GM04503 (cell line): ENCODE measurements around the gene ABHD11.

ENCODE experiments used
- DNase-seq: peaks from one replicate; pipeline ENCODE4 v3.0.0-alpha.2; 2012; ENCODE audit warnings: low read depth

Gene ABHD11

DNA sequence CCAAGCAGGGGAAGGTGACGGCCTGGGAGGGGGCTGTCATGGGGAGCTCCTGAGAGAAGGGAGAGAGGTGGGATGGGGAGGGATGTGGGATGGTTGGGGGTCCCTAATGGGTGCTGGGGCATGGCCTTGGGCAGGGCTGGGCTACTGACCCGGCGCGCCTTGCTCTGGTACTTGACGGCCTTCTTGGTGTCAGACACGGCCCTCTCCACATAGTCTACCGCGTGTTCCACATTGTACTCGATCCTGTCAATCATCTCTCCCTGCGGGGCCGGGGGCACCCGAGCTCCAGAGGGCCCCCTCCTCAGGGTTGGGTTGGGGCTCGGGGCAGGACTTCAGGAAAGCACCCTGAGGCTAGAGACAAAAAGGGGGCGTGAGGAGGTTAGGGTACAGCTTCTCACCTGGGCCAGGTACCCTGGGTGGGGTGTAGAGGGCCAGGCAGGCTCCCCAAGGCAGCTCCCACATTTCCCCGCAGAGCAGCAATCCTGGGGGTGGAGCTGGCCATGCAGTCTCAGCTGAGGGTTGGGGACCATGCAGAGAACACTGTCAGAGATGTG is 37.9 kb downstream of the ABHD11 start:
- no peak for DNase-seq

DNA sequence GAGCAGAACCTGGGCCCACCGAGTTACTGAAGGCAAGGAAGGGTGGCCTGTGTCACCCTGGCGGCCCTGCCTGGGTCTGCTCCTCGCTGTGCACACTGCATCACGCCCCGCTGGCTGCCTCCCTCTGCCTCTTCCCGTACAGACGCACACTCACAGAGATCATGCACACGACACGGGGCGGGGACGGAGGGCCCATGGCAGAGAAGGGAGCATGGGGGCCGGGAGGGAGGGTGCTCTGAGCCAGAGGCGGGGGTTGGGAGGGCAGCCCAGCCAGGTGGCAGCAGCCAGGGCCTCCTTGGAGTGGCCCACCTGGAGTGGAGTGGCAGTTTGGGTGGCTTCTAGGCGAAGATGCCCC is 38.6 kb downstream of the ABHD11 start:
- no peak for DNase-seq

DNA sequence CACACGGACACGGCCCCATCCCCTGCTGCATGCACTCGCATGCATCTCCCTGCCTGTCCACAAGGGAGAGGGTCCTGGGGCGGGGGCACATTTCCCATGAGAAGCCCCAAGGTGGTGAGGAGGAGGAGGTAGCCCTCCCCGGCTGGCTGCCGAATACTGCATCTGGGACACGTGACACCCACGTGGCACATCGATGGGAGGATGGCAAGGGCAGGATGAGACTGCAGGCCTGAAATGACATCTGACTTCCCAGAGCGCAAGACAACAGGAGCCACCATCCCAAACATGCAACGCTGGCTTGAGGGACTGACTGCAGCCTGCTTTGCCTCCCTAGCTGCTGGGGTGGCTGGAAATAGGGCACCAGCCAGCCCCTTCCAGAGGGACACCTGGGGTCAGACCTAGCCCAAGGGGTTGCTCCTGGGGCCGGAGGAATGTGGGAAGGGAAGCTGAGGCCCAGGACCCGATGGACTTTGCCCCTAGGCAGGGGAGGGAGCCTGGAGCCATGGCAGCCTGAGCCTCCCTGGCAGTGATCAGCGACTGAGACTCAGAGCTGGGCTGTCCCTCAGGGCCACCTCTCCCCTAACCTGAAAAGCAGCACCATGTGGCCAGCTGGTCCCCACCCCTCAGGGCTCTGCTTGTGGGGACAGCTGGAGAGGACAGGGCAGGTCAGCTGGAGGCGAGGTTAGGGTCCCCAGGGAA is 39.1 kb downstream of the ABHD11 start:
- DNase-seq = no peak

DNA sequence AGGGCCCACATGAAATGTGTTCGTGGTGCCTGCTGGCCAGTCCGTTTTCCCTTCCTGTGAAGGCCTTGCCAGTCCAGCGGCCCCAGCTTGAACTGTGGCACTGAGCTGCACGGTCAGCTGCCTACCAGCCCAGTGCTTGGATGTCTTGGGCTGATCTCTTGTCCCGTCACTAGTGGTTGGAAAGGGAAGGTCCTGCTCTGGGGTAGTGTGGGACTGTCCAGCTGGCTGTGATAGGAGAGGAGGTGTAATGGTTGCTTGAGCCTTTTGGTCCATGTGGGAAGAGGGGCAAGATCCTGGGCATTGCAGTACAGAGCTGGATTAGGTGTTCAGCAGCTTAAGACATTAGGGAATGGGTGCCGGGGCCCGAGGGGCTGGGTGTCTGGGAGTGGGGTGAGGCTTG is 40.2 kb downstream of the ABHD11 start:
- DNase-seq = no peak

DNA sequence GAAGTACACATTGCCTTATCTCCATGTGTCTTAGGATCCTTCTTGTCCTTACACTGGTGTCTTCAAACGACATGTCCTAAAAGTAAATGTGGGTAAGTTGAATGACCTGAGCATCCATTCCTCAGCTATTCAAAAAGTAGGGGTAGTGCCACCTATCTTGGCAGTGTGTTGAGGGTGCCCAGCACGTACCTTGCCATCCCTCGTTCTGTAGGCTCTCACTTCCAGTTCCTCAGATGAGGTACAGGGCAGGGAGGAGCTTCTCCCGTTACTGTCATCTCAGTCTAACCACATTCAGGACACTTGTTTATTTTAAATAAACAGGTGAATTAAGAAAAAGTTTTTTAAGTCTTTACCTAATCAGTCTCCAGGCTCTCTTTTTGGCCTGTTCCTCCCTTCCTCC is 42.2 kb downstream of the ABHD11 start:
- no peak for DNase-seq

DNA sequence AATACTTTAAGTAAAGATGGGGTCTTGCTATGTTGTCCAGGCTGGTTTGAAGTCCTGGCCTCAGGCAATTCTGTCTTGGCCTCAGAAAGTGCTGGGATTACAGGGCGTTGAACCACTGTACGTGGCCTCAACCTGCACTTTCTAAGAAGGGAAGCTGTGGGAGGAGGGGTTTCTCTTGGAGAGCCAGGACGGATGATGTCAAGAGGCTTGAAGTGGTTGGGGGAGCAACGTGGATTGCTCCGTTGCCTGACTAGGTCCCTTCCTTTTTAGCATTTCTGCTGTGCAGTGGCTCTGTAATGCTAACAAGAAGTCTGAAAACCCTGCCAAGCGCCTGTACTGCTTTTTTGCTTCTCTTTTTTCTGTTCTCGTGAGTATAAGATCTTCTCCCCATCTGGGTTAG is 48.0 kb downstream of the ABHD11 start:
- DNase-seq = no peak

DNA sequence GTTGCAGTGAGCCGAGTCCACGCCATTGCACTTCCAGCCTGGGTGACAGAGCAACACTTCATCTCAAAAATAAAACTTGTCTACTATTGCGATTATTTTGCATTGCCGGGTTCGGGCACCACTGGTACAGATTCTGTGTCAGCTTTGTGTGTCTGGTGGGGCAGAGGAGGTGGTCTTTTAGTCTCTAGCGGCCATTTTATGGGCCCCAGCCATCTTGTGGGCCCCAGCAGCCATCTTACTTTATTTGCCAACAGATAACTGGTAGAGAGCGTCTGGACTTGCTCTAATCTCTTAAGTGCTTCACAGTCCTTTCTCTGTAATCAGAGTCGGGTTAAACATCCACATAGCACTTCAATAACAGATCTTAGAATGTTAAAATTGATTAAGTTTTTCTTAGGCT is 50.3 kb downstream of the ABHD11 start:
- DNase-seq = no peak
